ENCODE results near the gene RND2.

The RND2 gene

GRCh38 chr17:43010667-43011308 lies 14.2 kb upstream of the RND2 start:
- no peak overlapping the region for H3K27ac ChIP-seq (ENCODE audit: low read length)

GRCh38 chr17:43011728-43012472 lies 13.1 kb upstream of the RND2 start:
- Histone ChIP-seq H3K4me1 (ENCODE audit: low read length) (peaks cover 2% of the 10 kb centered on the region), H3K9me3 (ENCODE audit: insufficient read depth, low read length) (no peaks in the 10 kb centered on the region), H4K20me1 (ENCODE audit: insufficient read depth, low read length) (no peaks in the 10 kb centered on the region), H3K36me3 (replicated peaks; ENCODE audit: low read depth, low read length) (no peaks in the 10 kb centered on the region), H3K4me2 (ENCODE audit: low read length) (no peak overlapping the region), H2AFZ (ENCODE audit: low read depth, low read length) (no peak overlapping the region), H3K27me3 (ENCODE audit: low read depth, low read length) (no peaks in the 10 kb centered on the region), H3K79me2 (ENCODE audit: low read length) (no peaks in the 10 kb centered on the region), H3K9ac (ENCODE audit: low read length) (no peak overlapping the region), H3K27ac (ENCODE audit: low read length) (no peak overlapping the region), H3K4me3 (ENCODE audit: low read length) (no peak overlapping the region)
- TF ChIP-seq EZH2phosphoT487 (IDR thresholded peaks at IDR 0.05; ENCODE audit: low read depth) = no peak
- TF ChIP-seq CTCF (IDR thresholded peaks at IDR 0.05; ENCODE audit: low read depth, low read length) = no peak

More at GRCh38 chr17:43010667-43011308, 14.2 kb upstream of the RND2 start:
- Histone ChIP-seq H3K79me2 (ENCODE audit: low read length) (no peaks in the 10 kb centered on the region), H3K4me1 (ENCODE audit: low read length) (peaks cover 7% of the 10 kb centered on the region), H3K36me3 (replicated peaks; ENCODE audit: low read depth, low read length) (no peaks in the 10 kb centered on the region), H3K4me2 (ENCODE audit: low read length) (no peak overlapping the region), H4K20me1 (ENCODE audit: insufficient read depth, low read length) (no peaks in the 10 kb centered on the region), H3K9me3 (ENCODE audit: insufficient read depth, low read length) (no peaks in the 10 kb centered on the region), H3K4me3 (ENCODE audit: low read length) (no peak overlapping the region), H3K9ac (ENCODE audit: low read length) (no peak overlapping the region), H2AFZ (ENCODE audit: low read depth, low read length) (no peak overlapping the region), H3K27me3 (ENCODE audit: low read depth, low read length) (no peaks in the 10 kb centered on the region)
- TF ChIP-seq EZH2phosphoT487 (IDR thresholded peaks at IDR 0.05; ENCODE audit: low read depth) (no peak), CTCF (IDR thresholded peaks at IDR 0.05; ENCODE audit: low read depth, low read length) (no peak)

- Histone ChIP-seq H3K79me2 (ENCODE audit: low read length) (no peaks in the 10 kb centered on the region), H3K9ac (ENCODE audit: low read length) (no peak overlapping the region), H3K4me3 (ENCODE audit: low read length) (no peak overlapping the region), H3K4me1 (ENCODE audit: low read length) (no peaks in the 10 kb centered on the region), H2AFZ (ENCODE audit: low read depth, low read length) (no peak overlapping the region), H3K27me3 (ENCODE audit: low read depth, low read length) (no peaks in the 10 kb centered on the region), H3K4me2 (ENCODE audit: low read length) (no peak overlapping the region), H3K27ac (ENCODE audit: low read length) (no peak overlapping the region), H3K36me3 (replicated peaks; ENCODE audit: low read depth, low read length) (no peaks in the 10 kb centered on the region), H4K20me1 (ENCODE audit: insufficient read depth, low read length) (no peaks in the 10 kb centered on the region), H3K9me3 (ENCODE audit: insufficient read depth, low read length) (no peaks in the 10 kb centered on the region)
- TF ChIP-seq EZH2phosphoT487 (IDR thresholded peaks at IDR 0.05; ENCODE audit: low read depth) (no peak), CTCF (IDR thresholded peaks at IDR 0.05; ENCODE audit: low read depth, low read length) (no peak)
Observed at GRCh38 chr17:43013296-43013695, 11.7 kb upstream of the RND2 start.

- Histone ChIP-seq H3K4me2 (ENCODE audit: low read length) (no peak overlapping the region), H2AFZ (ENCODE audit: low read depth, low read length) (no peak overlapping the region), H3K27me3 (ENCODE audit: low read depth, low read length) (no peaks in the 10 kb centered on the region), H3K4me1 (ENCODE audit: low read length) (no peaks in the 10 kb centered on the region), H3K9ac (ENCODE audit: low read length) (no peak overlapping the region), H3K79me2 (ENCODE audit: low read length) (no peaks in the 10 kb centered on the region), H3K4me3 (ENCODE audit: low read length) (no peak overlapping the region), H3K9me3 (ENCODE audit: insufficient read depth, low read length) (no peaks in the 10 kb centered on the region), H3K27ac (ENCODE audit: low read length) (no peak overlapping the region), H4K20me1 (ENCODE audit: insufficient read depth, low read length) (no peaks in the 10 kb centered on the region), H3K36me3 (replicated peaks; ENCODE audit: low read depth, low read length) (no peaks in the 10 kb centered on the region)
- TF ChIP-seq CTCF (IDR thresholded peaks at IDR 0.05; ENCODE audit: low read depth, low read length) (no peak), EZH2phosphoT487 (IDR thresholded peaks at IDR 0.05; ENCODE audit: low read depth) (no peak)
Observed at GRCh38 chr17:43014020-43014648, 10.9 kb upstream of the RND2 start.
